Amniotic stem cell (primary cell): ENCODE measurements around the gene ESRRG.

Experiments
- DNase-seq: peaks from one replicate; lab custom pipeline; 2025; lab: John Stamatoyannopoulos, UW

The ESRRG gene

DNA sequence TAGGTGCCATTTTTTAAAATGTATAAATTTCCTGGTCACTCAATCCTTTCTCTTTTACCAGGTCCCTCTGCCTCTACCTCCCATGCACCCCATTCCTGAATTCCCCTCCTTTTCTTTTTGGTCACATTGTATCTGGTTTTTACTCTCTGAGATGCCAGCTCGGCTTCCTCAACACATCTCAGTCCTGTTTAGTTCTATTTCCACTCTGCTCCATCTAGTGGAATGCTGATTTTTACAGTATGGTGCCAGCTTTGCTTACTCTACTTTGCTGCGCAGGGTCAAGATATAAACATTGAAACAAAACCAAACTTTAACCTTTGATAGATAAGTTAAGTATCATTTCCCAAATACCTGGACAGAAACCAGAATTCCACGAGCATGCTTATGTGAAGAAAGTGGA, 96.0 kb downstream of the ESRRG start:
- DNase-seq: no peak

DNA sequence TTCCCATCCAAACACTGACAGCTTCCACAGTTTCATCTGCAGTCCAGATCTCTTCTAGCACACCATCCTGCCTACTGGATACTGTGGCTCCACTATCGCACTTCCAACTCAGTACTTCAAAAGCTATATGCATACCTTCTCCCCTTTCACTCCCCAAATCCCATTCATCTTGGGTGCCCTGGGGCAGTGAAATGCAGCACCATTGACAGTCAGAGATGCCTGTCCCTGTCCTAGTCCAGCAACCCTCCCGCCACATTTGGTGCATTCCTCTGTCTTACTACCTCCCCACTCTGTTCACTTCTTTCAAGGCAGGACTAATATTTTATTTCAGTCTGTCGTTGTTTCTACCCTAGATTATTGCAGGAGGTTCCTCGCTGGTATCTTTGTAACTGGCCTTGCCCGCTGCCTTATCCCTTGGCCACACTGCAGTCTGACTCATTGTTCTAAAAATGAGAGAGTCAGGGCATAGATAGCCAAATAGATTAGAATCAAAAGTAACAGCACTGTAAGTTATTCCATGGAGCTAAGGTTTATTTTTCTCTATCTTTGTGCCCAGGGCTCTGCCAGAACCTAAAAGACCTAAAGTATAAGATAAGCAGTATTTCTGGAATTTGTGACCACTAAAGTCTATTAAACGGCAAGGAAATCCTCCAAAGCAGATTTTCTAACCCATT, 96.7 kb downstream of the ESRRG start:
- peak; percentile 10 for DNase-seq

DNA sequence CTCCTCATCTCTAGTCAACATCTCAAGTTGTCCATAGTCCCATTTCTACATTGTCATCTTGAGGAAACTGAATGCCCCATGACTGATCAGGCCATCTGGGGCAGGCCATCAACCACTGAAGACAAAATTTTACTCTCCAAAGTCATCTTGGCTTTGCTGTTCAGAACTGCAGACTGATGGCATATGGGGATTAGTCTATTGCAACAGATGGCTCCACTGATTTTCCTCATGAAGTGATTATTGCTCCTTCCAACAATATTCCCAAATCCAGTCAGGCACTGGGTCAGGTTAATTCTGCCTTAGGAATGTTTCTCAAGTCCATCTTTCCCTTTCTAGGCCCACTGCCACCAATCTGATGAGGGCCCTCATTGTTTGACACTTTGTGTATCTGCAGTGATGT, 101.7 kb downstream of the ESRRG start:
- no peak for DNase-seq

DNA sequence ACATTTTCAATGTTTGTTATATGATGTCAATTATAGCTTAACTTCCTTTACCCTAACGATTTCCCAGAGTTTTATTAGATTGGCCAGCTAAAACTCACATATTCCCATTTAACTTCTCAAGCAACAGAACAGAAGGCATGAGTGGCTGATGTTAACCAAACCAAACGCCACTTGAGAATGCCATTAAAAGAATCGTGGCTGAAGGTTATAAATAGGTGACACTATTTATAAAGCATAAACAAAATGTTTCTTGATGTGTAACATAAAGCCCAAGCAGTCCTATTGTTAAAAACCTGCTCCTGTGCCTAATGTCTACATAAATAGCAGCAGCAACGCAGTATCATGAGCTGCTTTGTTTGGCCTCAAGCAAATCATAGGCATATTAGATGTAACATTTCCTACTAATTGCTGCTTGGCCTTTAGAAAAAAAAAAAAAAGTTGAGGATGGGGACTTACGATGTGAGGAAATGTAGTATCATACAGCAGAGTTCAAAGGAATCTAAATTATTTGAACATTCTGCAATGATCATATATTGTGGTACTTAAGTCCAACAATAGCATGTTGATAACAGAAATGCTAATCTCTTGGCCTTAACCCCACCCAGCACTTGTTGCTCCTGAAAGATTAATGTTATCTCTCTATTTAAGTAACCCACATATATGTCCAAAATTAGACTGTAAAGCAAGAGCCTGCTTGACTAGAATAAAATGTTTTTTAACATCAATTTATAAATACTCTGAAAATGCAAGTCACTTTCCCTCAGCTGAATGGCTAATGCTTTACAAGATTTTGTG, 106.0 kb downstream of the ESRRG start:
- no peak for DNase-seq

DNA sequence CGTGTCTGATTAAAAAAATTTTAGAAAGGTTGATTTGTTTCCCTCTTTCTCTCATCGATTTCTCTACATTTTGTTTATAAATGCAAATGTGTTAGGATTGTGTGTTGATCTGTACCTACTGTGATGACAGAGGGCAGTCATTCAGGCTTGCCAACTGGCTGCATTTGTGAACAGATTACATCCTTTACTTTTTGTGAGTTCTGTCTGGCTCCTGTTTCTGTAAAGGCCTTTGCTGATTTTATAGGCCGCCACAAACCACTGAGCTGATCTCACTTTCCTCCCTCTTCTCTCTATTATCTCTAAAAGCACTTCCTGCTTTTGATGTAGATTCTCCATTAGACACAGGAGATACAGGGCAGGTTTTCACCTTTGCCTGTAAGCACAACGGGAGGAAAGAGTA, 106.8 kb downstream of the ESRRG start:
- DNase-seq: no peak

DNA sequence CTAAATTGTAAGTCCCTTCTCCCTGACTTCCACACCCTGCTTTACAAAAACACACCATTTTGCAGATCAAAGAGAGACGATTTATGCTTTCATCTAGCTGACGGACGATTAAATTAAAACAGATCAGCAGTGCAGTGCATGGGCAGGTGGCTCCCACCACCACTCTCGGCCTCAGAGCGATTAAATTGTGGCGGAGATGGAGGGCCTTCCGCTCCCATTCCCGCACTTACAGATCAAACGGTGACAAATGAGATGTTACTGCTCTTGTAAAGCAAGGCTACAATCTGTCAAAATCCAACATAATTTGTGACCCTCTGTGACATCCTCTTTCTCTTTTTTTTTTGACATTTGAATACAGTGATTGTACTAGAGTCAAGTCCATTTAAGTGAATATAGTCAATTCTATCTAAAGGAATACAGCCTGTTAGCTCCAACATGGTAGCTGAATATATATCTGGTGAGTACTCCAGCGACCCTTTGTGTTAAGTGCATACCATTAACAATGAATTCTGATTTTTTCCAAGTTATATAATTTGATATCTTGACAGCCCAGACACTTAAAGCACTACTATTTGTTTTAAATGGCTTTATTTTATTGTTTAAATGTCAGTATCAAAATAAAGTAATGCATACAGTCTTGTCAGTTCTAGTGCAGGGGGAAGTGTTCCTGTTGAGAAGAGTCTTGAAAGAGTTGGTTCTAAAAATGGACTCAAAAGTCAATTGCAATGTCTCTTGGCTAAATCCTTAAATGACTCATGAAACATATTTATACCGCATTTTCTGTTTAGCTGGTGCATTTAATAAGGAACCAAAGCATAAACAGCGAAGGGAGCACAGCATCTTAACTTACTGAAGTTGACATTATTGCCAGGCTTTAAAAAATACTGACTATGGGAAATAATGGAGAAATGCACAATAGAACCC, 109.0 kb downstream of the ESRRG start:
- no peak for DNase-seq

DNA sequence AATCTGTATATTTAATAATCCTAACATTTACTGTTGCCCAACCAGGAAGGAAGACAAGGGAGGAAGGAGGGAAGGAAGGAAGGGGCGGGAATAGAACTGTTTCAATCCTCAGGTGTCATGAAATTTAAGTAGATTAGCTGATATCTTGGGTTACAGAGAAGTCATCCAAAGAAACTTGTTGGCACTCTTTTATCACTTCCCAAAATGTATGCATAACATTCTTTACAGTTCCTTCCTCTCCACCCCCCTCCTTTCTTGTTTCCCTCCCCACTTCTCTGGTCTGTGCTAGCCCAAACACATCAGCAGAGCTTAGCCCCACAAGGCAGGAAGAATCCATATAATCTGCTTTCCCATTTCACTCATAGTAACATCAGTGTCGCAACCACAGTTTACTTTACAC, 110.9 kb downstream of the ESRRG start:
- no peak for DNase-seq

DNA sequence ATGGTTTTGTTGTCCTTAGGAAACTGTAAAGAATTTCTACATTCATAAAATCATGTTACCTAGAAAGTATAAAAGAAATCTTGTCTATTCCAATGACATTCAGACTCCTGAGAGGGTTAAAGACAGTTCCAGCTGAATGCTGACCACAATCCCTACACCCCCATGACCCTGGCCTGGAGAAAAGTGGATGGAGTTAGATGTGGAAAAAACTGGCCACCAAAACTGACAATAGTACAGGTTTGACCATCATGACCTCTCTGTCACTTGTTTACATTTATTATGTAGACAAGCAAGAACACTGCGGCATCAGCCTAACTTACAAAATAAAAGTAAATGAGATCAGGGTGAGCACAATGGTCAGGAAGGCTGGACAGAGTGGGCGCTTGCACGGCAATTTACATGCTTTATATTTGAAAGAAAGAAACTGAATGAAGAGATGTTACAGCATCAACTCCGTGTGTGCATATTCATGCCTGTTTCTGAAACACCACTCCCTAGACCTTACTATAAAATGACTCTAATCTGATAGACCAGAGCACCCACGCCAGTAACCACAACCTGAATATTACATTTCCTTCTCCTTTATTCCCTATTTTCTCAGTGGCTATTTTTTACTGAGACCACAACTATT, 116.0 kb downstream of the ESRRG start:
- DNase-seq: no peak

DNA sequence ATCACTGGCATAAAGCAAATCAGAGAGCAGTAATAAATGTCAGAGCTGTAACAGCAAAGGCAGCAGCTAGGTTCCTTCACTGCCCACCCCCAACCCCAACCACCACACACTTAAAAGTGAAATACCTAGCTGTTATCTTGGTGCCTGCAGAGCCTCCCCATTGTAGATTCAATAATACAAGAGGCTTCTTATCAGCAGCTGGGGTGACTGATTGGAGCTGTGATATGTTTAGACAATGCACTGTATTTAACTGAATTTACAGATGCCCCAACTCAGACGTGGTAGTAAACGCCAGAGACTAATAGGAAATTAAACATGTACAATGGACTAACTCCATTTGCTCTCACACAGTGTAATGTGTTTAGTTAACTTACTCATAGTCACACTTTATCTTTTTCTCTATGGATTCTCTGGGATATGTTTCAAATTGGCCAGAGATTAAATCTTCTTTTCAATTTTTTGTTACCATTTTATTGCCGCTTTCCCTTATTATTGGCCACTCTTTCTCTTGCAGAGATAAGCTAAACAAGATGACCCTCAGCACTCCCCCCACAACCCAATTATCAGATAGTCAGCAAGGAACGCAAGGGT, 117.1 kb downstream of the ESRRG start:
- no peak for DNase-seq

DNA sequence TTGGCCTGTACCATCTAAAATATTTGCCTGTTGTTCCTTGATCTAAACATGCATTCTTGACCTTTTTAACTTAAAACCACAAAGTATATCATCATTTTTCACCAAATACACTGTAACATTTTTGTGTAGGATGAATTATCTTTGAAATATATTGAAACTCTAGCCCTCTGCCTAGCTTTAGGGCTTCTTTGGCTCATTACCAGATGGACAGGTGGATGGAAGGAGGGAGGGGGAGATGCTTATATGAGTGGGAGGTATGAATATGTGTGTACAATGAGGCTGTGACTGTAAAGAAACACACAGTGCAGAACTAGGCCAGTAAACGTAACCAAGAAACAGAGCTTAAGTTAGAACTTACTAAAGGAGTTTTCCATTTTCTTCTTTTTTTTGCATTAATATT, 118.5 kb downstream of the ESRRG start:
- no peak for DNase-seq

DNA sequence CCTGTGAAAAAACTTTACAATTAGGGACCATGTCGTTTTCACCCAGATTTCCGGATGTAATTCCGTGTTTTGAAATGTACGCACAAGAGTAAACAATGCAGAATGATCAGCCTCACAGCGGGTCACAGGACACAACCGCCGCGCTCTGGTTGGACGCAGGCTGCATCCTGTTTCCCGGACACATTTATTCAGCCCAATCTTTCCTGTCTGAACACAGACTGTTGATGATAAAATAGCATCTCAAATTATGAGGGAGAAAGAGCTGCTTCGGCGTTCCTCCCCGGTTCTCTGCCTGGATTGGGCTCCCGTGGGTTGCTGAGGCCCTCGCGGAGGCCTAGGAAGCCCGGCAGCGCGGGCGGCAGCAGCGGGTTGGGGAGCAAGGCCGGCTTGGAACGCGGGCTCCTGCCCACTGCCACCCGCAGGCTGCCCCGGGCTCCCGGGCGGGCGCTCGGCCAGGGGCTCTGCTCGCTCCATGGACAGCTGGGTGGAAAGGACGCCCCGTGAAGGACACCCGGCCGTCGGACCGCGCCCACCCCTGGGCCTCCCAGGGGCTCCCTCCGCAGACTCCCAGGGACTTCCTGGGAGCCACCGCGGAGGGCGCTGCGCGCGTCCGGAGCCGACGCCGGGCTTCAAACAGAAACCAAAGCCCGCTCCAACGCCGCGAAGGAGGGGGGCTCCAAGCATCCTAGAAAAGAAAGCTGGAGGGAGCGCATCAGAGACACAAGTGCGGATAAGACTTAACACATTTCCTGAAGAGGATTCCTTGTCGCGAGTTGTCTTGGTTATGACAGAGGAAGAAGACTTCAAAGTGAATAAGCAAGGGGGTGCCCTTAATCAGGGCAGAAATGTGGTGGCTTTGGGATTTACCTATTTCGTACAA, 122.3 kb downstream of the ESRRG start:
- DNase-seq: peak; percentile 43

DNA sequence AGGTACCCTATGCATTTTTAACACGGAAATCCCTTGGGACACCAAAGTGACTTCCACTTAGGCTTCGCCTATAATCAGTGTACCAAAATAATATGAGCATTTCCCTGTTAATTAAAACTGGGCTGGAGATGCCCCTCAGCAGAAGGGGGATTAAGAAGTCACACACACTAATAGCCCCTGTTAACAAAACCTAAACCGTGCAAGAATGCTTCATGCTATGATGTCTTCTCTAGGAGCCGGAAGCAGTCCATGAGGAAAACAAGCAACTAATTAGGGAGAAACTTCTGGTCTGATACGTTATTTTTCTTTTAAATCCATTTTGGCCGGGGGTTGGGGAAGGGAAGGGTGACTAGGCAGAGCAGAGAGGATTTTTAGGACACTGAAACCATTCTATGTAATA, 123.4 kb downstream of the ESRRG start:
- DNase-seq: no peak

DNA sequence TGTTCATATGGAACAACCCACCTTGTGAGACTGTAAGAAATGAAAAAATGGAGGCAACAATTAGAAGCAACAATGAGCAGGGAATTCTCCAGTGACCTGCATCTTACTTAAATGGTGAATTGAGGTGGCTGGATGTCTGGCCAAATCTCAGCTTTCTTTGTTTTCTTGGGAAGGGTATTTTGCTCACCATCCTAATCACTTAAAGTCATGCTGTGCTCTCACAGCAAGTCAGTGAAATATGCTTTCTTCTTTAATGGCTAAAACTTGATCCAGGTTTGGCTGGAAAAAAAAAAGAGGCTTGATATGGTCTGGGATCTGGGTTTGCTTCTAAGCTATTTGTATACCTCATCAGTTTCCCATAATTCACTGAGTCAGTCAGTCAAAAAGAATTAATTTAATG, 124.8 kb downstream of the ESRRG start:
- no peak for DNase-seq

DNA sequence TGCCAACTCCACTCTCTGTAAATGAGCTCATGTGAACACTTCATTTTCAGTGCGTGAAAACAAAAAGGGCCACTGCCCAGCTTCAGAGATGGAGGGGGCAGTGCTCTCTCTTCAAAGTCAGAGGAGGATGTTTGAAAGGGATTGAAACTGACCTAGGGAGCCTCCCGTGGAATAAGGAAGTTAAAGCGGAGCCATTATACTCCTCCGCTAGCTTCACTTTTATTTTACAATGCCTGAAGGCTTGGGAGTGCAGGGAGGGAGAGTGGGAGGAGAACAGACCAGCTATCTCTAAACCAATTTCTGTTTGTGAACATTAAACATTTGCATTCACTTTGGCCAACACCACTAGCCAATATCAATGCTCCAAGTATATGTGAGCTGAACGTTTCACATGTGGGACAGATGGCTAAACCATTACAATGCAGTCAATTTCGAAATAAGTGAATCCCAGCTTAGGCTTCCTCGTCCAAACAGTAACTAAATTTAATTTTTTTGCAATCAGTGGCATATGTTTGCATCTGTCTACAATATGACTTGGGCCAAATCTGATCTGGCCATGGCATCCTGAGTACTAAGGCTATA, 126.9 kb downstream of the ESRRG start:
- DNase-seq: no peak

DNA sequence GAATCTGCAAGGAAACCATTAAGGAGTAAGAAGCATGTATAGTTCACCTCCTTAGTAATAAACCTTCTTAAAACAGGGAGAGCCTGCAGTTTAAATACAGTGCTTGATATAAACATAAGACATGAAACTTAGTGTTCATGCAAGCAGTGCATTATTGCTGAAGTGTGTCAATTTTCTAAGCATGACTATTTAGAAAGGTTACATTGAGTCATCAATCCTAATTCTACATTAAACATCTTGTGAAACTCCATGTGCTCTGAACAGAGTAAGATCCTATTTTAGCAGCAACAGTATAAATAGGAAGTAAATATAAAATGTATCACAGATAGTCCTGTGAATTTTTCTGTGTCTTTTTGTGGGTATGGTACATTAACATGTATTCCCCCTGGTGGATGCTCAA, 135.5 kb downstream of the ESRRG start:
- no peak for DNase-seq

DNA sequence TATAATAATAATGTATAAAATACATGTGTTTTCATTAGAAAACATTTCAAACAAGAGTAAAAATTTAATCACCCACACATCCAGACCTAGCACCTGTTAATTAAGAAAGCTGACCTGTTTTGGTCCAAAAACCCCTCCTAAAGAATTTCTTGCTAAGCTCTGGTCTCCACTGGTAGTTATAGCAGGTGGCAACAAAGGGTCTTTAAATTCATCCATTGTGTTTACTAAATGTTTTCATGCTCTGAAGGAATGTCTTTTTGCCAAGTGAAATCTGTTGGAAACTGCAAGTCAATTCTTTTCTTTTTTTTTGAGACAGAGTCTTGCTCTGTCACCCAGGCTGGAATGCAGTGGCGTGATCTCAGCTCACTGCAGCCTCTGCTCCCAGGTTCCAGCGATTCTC, 141.1 kb downstream of the ESRRG start:
- no peak for DNase-seq

DNA sequence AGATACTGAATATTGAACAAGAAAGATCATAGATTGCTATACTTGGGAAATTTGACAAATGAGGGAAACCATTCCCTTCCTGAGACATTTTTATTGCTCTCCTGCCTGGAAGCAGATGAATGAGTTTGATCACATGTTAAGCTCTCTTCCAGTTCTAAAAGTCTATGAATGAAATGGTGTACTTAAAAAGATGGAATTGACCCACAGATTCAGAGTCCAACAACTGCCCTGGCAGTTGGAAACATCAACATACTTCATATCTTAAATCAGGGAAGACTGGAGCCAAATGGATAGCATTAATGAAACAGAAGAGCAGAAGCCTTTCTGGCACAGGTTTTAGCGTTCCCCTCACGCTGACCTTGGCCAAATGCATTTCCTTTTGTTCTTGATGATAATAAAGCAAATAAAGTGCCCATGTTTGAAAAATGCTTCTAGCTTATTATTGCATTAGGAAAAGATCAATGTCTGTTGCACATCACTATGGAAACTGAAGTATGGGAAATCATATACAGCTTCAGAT, 142.6 kb downstream of the ESRRG start:
- no peak for DNase-seq

DNA sequence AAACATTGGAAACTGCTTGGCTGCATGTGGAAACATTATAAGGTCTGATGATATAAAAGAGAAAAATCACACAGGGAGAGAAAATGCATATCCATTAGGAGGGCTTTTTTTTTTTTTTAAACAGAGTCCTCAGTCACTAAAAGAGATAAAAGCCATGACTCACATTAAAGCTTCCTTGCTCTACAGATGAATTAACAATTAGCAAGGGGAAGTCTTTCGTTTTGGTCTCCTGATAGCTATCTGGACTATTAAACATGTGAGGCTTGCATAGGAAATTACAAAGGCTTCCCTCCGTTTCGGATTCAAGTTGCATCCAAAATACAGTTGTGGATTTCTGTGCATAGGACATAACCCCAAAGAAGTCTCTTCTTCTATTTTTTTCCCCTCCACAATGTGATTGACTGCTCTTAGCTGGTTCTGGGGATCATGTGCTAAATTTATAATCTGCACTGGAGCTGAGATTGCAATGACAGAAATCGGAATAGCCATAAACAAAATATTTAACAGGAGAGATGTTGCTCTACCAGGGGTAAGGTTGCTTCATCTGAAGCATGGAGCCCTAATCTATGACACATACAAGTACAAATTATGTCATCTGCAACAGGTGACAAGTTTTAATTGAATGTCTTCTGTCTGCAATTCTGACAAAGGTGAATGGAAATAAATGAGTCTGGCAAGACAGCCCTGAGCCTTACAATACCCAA, 146.8 kb downstream of the ESRRG start:
- DNase-seq: no peak

DNA sequence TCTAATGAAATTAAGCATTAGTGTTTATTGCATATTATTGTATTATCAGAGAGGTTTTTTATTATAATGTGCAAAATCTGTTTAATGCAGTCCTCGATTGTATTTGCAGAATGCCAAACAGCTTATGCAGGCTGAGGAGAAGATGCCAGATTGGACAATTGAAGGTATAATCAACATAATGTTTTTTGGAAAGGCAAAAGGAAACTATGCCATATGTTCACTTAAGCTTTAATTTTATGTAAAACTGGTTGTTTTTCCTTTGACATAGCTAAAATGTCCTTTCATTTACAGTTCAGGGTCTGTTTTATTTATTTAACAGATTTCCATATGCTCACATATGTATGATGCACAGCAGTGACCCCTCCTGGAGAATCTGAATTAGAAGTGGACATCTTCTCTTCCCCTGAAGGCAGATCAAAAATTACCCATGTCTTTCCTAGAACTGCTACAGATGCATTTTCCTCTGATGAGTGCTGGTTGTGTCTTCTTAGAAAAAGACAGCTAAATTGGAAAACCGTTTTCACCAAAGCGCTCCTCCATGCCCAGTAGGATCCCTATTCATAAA, 156.5 kb downstream of the ESRRG start:
- DNase-seq: peak; percentile 1
